Parathyroid adenoma (tissue), 2 donors: ENCODE data around the gene PTPN14.

Experiments used
- H2AFZ ChIP-seq: fragments of 300-600 bp; sonication (generic); one replicate; pipeline ENCODE4 v1.7.0; 2017; ENCODE audit warnings: antibody characterized with exemption, mild to moderate bottlenecking
- H3K27ac ChIP-seq: fragments of 300-600 bp; sonication (generic); one replicate; pipeline ENCODE4 v1.7.0; 2017
- H3K27me3 ChIP-seq: fragments of 300-600 bp; sonication (generic); one replicate; pipeline ENCODE4 v1.7.0; 2017; ENCODE audit warnings: low read length; ENCODE audit not compliant: control insufficient read depth, insufficient read depth
- H3K36me3 ChIP-seq: fragments of 300-600 bp; sonication (generic); one replicate; pipeline ENCODE4 v1.7.0; 2017; ENCODE audit warnings: low read length; ENCODE audit not compliant: control insufficient read depth, insufficient read depth
- H3K4me1 ChIP-seq: fragments of 300-600 bp; sonication (generic); one replicate; pipeline ENCODE4 v1.7.0; 2017; ENCODE audit warnings: control low read depth
- H3K4me2 ChIP-seq: fragments of 300-600 bp; sonication (generic); one replicate; pipeline ENCODE4 v1.7.0; 2017; ENCODE audit warnings: low read length
- H3K4me3 ChIP-seq: fragments of 300-600 bp; sonication (generic); one replicate; pipeline ENCODE4 v1.7.0; 2017; ENCODE audit warnings: low read depth, low read length
- H3K79me2 ChIP-seq: fragments of 300-600 bp; sonication (generic); one replicate; pipeline ENCODE4 v1.7.0; 2017; ENCODE audit warnings: control low read depth
- H3K9ac ChIP-seq: fragments of 300-600 bp; sonication (generic); one replicate; pipeline ENCODE4 v1.7.0; 2017; ENCODE audit warnings: mild to moderate bottlenecking
- H3K9me3 ChIP-seq: fragments of 300-600 bp; sonication (generic); one replicate; pipeline ENCODE4 v1.7.0; 2017; ENCODE audit warnings: low read length; ENCODE audit not compliant: control insufficient read depth
- CTCF ChIP-seq: fragments of 300-600 bp; sonication (generic); IDR thresholded peaks from one replicate; pipeline ENCODE4 v1.7.0; 2017; ENCODE audit warnings: antibody characterized with exemption, mild to moderate bottlenecking
- donor health status: primary hyperparathyroidism.

PTPN14 gene

GRCh38 chr1:214504330-214504729 lies 47.1 kb downstream of the PTPN14 start:
- H3K79me2 ChIP-seq: no peaks in the 10 kb centered on the region
- H3K36me3 ChIP-seq: no peaks in the 10 kb centered on the region
- no peaks in the 10 kb centered on the region for H3K9me3 ChIP-seq
- no peak overlapping the region for H3K27ac ChIP-seq
- no peak overlapping the region for H3K9ac ChIP-seq
- no peak for TF ChIP-seq CTCF
- H3K4me1 ChIP-seq: no peaks in the 10 kb centered on the region
- H3K27me3 ChIP-seq: no peaks in the 10 kb centered on the region
- H3K4me3 ChIP-seq: no peak overlapping the region
- no peak overlapping the region for H3K4me2 ChIP-seq
- H2AFZ ChIP-seq: no peak overlapping the region

- TF ChIP-seq CTCF: no peak
- Histone ChIP-seq H3K36me3 (no peaks in the 10 kb centered on the region), H3K4me2 (no peak overlapping the region), H3K9ac (no peak overlapping the region), H3K4me1 (no peaks in the 10 kb centered on the region), H3K4me3 (no peak overlapping the region), H2AFZ (no peak overlapping the region), H3K27me3 (no peaks in the 10 kb centered on the region), H3K27ac (no peak overlapping the region), H3K9me3 (no peaks in the 10 kb centered on the region), H3K79me2 (no peaks in the 10 kb centered on the region)
Observed at GRCh38 chr1:214503553-214503952, 47.8 kb downstream of the PTPN14 start.

GRCh38 chr1:214500340-214501055 lies 50.9 kb downstream of the PTPN14 start:
- no peak overlapping the region for H3K4me3 ChIP-seq
- no peak overlapping the region for H3K9ac ChIP-seq
- H3K9me3 ChIP-seq: no peaks in the 10 kb centered on the region
- H3K27me3 ChIP-seq: no peaks in the 10 kb centered on the region
- peaks cover 2% of the 10 kb centered on the region for H3K4me1 ChIP-seq
- H3K36me3 ChIP-seq: no peaks in the 10 kb centered on the region
- H3K27ac ChIP-seq: no peak overlapping the region
- no peak for TF ChIP-seq CTCF
- no peaks in the 10 kb centered on the region for H3K79me2 ChIP-seq
- H3K4me2 ChIP-seq: no peak overlapping the region
- no peak overlapping the region for H2AFZ ChIP-seq

GRCh38 chr1:214499732-214500131 lies 51.7 kb downstream of the PTPN14 start:
- no peaks in the 10 kb centered on the region for H3K79me2 ChIP-seq
- H3K4me3 ChIP-seq: no peak overlapping the region
- peaks cover 2% of the 10 kb centered on the region for H3K4me1 ChIP-seq
- H3K9me3 ChIP-seq: no peaks in the 10 kb centered on the region
- H2AFZ ChIP-seq: no peak overlapping the region
- no peaks in the 10 kb centered on the region for H3K27me3 ChIP-seq
- no peak overlapping the region for H3K27ac ChIP-seq
- H3K9ac ChIP-seq: no peak overlapping the region
- TF ChIP-seq CTCF: no peak
- no peak overlapping the region for H3K4me2 ChIP-seq
- no peaks in the 10 kb centered on the region for H3K36me3 ChIP-seq

GRCh38 chr1:214498021-214498420 lies 53.4 kb downstream of the PTPN14 start:
- peaks cover 2% of the 10 kb centered on the region for H3K4me1 ChIP-seq
- no peak overlapping the region for H2AFZ ChIP-seq
- H3K9ac ChIP-seq: no peak overlapping the region
- H3K9me3 ChIP-seq: no peaks in the 10 kb centered on the region
- no peak overlapping the region for H3K27ac ChIP-seq
- H3K27me3 ChIP-seq: no peaks in the 10 kb centered on the region
- no peaks in the 10 kb centered on the region for H3K36me3 ChIP-seq
- H3K4me2 ChIP-seq: no peak overlapping the region
- TF ChIP-seq CTCF: no peak
- no peak overlapping the region for H3K4me3 ChIP-seq
- no peaks in the 10 kb centered on the region for H3K79me2 ChIP-seq
